NCI-H1436 (cell line): ENCODE data around the gene NLGN2.

Experiments used
- DNase-seq: peaks from one replicate; lab custom pipeline; 2025; lab: John Stamatoyannopoulos, UW

The NLGN2 gene

DNA sequence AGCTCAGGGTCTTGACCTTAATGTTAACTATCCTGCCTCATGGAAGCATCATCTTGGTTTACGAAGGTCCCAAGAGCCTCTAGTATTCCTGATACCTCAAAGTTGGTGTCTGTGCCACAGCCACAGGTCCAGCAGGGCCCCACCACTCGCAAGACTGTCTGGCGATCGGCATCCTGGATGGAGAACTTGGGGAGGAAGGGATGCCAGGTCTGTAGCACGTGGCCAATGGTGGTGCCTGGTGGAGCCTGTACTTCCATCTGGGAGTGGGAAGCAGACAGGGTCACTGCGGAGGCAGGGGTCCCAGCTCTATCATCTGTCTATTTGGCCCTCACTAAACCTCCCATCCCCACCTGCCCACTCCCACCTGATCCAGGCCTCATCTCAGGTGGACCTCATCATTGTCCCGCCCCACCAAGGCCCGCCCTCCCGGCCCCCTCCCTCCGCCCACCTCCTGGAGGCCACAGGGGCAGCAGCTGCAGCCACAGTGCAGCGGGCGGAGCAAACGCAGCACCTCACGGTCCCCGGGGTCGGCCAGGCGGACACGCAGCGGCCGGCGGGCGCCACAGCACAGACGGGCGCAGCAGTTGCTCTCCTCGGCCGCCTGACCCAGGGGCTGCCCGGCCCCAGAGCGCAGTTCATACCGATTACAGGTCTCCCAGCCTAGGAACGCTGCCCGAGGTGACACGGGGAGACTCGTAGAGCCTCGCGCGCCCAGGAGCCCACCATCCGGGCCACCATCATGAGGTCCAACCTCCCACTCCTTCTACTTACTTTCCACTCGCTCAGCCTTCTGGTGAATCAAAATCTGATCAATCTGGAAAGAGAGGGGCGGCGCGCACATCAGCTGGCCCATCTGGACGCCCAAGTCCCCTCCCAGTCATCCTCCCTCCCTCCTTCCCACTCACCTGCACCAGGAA is 14.7 kb upstream of the NLGN2 start:
- no peak for DNase-seq

GRCh38 chr17:7393613-7394451 is 13.8 kb upstream of the NLGN2 start:
- peak; percentile 73 for DNase-seq

DNA sequence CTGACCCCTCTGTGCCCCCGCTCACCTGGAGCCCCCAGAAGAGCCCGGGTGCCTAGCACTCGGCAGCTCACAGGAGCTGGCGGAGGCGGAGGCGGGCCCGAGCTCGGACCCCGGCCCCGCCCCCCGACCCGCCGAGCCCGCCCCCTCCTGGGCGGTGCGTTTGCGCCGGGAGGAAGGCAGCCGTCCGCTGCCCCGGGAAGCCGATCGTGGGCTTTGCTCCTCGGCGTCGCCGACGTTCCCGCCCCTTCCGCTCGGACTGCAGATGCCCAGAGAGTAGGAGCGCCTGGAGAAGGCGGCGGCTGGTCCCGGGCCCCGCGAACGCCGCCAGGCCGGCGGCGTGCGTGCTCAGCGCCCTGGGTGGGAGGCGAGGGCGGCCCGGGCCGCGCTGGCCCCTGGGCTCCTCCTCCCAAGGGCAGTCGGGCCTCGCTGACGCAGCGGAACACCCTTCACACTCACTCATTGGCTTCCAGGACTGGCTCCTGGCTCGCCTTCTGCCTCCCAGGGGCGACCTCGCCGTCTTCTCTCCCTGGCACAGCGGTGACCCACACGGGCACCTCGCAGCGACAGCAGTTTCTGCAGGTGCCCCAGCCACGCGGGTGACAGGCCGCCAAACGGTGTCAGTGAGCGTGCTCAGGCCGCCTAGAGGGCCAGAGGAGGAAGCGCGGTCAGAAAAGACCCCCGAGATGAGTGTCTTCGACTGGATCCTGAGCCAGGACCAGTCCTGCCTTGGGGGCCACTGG is 13.0 kb upstream of the NLGN2 start, which contains the start of gene PLSCR3:
Gene PLSCR3, minus strand, starts transcription at position 74 of the 740 bp plus-strand sequence. CDS start 415 bp downstream, outside the sequence.
- DNase-seq = peak; percentile 68

DNA sequence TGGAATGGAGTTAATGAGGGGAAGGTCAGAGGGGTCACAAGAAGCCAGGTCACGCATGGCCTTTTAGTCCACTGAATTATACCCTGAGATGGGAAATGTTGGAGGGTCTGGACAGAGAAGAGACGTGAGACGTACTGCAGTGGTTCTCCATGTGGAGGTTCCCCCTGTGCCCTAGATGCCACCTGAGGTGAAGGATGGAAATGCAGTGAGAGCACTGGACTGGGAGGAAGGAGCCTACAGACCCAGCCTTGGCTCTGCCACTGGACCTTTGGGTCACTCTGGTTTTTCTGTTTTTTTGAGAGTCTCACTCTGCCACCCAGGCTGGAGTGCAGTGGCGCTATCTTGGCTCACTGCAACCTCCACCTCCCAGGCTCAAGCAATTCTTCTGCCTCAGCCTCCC is 11.5 kb upstream of the NLGN2 start:
- DNase-seq = no peak

DNA sequence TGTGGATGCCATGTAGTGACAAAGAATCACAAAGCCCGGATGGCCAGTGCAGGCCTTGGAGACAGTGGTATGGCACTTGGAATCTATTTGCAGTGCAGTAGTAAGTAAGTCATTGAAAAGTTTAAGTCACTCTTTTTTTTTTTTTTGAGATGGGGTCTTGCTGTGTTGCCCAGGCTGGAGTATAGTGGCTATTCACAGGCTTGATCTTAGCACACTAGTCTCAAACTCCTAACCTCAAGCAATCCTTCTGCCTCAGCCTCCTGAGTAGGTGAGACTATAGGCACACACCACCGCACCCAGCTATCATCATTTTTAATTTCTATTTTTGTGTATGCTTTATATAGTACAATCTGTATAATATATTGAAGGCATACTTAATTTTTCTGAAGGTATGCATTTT is 9.0 kb upstream of the NLGN2 start:
- no peak for DNase-seq

DNA sequence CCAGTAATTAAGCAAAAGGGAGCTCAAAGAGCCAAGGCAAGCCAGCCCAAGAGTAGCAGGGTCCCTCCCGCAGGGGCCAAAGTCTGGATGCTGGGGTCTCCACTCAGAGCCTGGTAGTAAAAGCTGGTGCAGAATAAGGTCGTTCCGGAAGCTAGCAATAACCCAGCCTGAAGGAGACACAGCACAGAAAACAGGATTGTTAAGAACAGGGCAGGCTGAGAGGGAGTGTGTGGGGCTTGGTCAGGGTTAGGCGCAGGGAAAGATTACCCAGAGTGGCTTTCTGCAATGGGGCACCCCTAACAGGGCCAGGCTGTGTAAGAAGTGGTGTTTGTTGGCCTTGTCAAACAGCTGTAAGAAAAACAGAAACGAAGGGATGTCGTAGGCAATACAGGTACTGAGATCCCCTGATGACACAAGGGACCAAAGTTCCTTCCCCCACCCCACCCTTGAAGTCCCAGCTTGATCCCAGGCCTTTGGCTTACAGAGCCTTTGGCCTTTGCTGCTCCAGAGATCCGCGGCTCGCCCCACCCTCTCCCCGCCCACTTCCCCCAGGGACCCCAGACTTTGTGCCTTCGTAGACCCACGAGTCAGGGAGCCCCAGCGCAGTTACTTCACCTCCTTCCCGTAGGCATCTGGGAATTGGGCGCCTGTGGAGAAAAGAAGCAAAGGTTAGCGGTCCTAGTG is 4.5 kb upstream of the NLGN2 start:
- peak; percentile 27 for DNase-seq

- no peak for DNase-seq
Measured at GRCh38 chr17:7403727-7403976, 4.0 kb upstream of the NLGN2 start.

- peak; percentile 98 for DNase-seq
Measured at GRCh38 chr17:7403977-7404736, 3.5 kb upstream of the NLGN2 start, which contains the start of gene TMEM256. TMEM256 (minus strand) TSS chr17:7404097; CDS start chr17:7404084, 13 bp downstream.

DNA sequence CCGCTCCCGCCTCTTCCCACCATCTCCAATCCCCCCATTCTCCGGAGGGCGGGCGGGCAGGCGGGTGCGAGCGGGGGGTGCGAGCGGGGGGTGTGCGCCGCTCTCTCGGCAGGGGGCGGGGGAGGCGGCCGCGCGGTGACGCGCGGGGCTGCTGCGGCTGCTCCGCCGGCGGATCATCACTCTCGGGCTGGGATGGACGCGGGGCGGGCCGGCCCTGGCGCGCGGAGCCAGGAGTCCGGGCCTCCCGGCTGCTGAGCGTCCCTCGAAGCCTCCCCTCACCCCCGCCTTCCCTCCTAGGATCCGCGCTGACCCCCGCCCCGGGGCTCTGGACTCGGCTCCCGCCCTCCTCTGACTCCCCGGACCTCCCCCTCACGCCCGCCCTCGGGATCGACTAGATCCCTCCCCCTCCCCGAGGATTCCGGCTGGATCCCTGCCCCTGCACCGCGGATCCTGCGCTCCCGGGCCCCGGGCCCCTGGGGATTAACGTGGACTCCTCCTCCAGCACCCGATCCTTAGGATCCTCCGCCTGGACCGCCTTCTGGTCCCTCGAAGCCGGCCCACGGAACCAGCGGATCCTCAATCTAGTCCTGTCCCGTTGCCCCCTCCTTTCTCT is 2.8 kb upstream of the NLGN2 start:
- DNase-seq = no peak

DNA sequence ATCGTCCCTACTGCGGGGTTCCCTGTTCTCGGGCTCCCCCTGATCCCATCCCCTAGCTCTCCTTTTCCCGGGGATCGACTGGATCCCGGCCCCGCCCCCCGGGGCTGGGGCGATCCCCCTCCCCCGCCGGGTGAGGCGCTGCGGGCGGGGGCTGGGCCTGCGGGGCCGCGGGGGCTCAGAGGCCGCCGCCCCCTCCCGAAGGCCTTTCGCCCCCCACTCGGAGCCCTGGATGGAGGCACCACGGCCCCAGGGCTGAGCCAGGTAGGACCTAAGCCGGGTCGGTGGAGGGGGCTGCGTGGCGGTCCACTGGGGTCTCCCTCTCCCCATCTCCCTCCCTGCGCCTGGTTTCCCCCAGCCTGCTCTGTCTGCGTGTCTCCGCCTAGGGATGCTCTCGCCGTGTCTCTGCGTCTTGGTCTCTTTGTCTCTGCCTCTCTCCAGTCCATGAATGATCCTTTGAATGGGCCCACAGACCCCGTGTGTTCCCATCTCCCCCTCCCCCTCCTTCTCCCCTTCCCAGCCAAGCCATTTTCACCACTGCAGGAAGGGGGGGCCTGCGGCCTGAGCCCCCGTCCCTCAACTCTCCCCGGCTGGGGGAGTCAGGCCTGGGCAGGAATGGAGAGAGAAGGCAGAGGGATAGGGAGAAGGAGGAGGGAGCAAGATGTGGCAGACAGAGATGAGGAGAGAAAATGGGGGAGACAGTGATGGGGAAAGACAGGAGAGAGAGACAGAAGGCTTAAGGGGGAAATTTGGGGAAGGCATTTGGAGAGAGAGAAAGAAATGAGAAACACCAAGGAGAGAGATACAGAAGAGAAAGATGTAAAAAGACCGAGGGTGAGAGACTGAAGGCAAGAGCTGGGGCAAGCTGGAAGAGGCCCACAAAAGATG is 2.1 kb upstream of the NLGN2 start:
- DNase-seq = no peak

- DNase-seq = no peak
Measured at GRCh38 chr17:7406235-7406825, 1.3 kb upstream of the NLGN2 start.

GRCh38 chr17:7407082-7407481 is 563 bp upstream of the NLGN2 start:
- DNase-seq = no peak

GRCh38 chr17:7408252-7408727 is 645 bp downstream of the NLGN2 start:
- no peak for DNase-seq

- DNase-seq = no peak
Measured at GRCh38 chr17:7408863-7409262, 1.2 kb downstream of the NLGN2 start.

- no peak for DNase-seq
Measured at GRCh38 chr17:7409716-7410115, 2.1 kb downstream of the NLGN2 start.

GRCh38 chr17:7410634-7411426 is 3.2 kb downstream of the NLGN2 start:
- no peak for DNase-seq

GRCh38 chr17:7411427-7411750 is 3.7 kb downstream of the NLGN2 start:
- DNase-seq = no peak

DNA sequence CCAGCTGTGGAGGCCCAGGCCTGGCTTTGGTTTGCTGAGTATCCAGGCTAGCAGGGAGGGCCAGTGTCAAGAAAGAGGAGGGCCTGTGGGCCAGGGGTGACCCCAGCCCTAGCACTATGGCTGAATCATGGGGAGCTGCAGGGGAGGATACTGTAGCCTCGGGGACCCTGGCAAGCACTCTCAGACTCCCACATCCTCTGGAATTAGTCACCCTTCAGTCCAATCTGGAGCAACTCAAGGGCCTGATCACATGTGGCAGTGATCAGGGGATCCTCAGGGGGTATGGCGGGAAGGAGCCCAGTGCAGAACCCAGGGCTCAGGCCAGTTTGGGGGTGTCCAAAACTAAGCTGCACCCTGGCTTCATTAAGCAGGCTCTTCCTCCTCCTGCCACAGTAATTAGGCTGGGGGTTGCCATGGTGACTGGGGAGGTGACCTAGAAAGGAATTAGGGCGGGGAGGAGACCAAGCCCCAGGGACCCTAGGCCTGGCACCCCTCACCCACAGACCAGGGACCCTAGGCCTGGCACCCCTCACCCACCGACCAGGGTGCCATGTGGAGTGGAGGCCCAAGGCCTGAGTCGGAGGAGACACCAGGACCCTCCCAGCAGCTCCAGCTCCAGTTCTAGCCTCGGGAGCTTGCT is 5.8 kb downstream of the NLGN2 start:
- no peak for DNase-seq
